HUES6 (cell line): Measurements from ENCODE around the gene HIGD1A.
"Not testable (repeated sequence)": the region's sequence is repeated elsewhere in the genome, so short reads cannot be mapped to it uniquely, and the experiment has no call there.

ENCODE experiments used
- H3K27ac ChIP-seq: 2 replicates; pipeline ENCODE4 v1.7.0; 2013; ENCODE audit warnings: low read depth, mild to moderate bottlenecking, low read length, inconsistent platforms
- H3K27me3 ChIP-seq: 2 replicates; pipeline ENCODE4 v1.6.1; 2013; ENCODE audit warnings: low read length; ENCODE audit not compliant: control insufficient read depth, insufficient read depth
- H3K36me3 ChIP-seq: 2 replicates; pipeline ENCODE4 v1.6.1; 2013; ENCODE audit warnings: low read length; ENCODE audit not compliant: control insufficient read depth, insufficient read depth
- H3K4me1 ChIP-seq: 2 replicates; pipeline ENCODE4 v1.6.1; 2013; ENCODE audit warnings: low read length; ENCODE audit not compliant: control insufficient read depth, insufficient read depth
- H3K4me3 ChIP-seq: 2 replicates; pipeline ENCODE4 v1.5.1; 2013; ENCODE audit warnings: low read depth, low read length
- H3K9ac ChIP-seq: one replicate; pipeline ENCODE4 v1.6.1; 2013; ENCODE audit warnings: mild to moderate bottlenecking, low read length
- H3K9me3 ChIP-seq: 2 replicates; pipeline ENCODE4 v1.6.1; 2013; ENCODE audit warnings: low read depth, low read length; ENCODE audit not compliant: control insufficient read depth, insufficient read depth

The HIGD1A gene

GRCh38 chr3:42827654-42828053 lies 23.4 kb upstream of the HIGD1A start:
- H3K27ac ChIP-seq, result no peak overlapping the region
- H3K4me1 ChIP-seq, result peaks cover 7% of the 10 kb centered on the region
- H3K27me3 ChIP-seq, result no peaks in the 10 kb centered on the region
- H3K9me3 ChIP-seq, result 0 out of 2 replicates have a peak, but pooled peaks cover 4% of the 10 kb centered on the region
- no peaks in the 10 kb centered on the region for H3K36me3 ChIP-seq
- no peak overlapping the region for H3K9ac ChIP-seq
- no peak overlapping the region for H3K4me3 ChIP-seq

- H3K27me3 ChIP-seq, result no peaks in the 10 kb centered on the region
- H3K9me3 ChIP-seq, result 0 out of 2 replicates have a peak, but pooled peaks cover 4% of the 10 kb centered on the region
- no peak overlapping the region for H3K4me3 ChIP-seq
- H3K27ac ChIP-seq, result no peak overlapping the region
- no peak overlapping the region for H3K9ac ChIP-seq
- no peaks in the 10 kb centered on the region for H3K36me3 ChIP-seq
- peaks cover 7% of the 10 kb centered on the region for H3K4me1 ChIP-seq
These were observed 22.7 kb upstream of the HIGD1A start for GRCh38 chr3:42827023-42827422.

- no peak overlapping the region for H3K27ac ChIP-seq
- no peak overlapping the region for H3K9ac ChIP-seq
- no peaks in the 10 kb centered on the region for H3K27me3 ChIP-seq
- H3K4me3 ChIP-seq, result no peak overlapping the region
- no peaks in the 10 kb centered on the region for H3K36me3 ChIP-seq
- 0 out of 2 replicates have a peak, but pooled peaks cover 4% of the 10 kb centered on the region for H3K9me3 ChIP-seq
- H3K4me1 ChIP-seq, result peaks cover 7% of the 10 kb centered on the region
These were observed 21.9 kb upstream of the HIGD1A start for GRCh38 chr3:42826141-42826540.

- no peaks in the 10 kb centered on the region for H3K36me3 ChIP-seq
- H3K4me1 ChIP-seq, result peaks cover 5% of the 10 kb centered on the region
- no peak overlapping the region for H3K9ac ChIP-seq
- H3K9me3 ChIP-seq, result 0 out of 2 replicates have a peak, but pooled peaks cover 4% of the 10 kb centered on the region
- H3K27me3 ChIP-seq, result no peaks in the 10 kb centered on the region
- H3K4me3 ChIP-seq, result no peak overlapping the region
- H3K27ac ChIP-seq, result peak overlapping the region; percentile 0; the same call in 1 of the 2 replicates
These were observed 19.1 kb upstream of the HIGD1A start for GRCh38 chr3:42823351-42823750.

GRCh38 chr3:42822828-42823227 lies 18.5 kb upstream of the HIGD1A start:
- no peak overlapping the region for H3K27ac ChIP-seq
- no peaks in the 10 kb centered on the region for H3K36me3 ChIP-seq
- no peak overlapping the region for H3K9ac ChIP-seq
- H3K9me3 ChIP-seq, result 0 out of 2 replicates have a peak, but pooled peaks cover 4% of the 10 kb centered on the region
- peaks cover 5% of the 10 kb centered on the region for H3K4me1 ChIP-seq
- H3K27me3 ChIP-seq, result no peaks in the 10 kb centered on the region
- no peak overlapping the region for H3K4me3 ChIP-seq

- no peaks in the 10 kb centered on the region for H3K36me3 ChIP-seq
- 0 out of 2 replicates have a peak, but pooled peaks cover 4% of the 10 kb centered on the region for H3K9me3 ChIP-seq
- H3K9ac ChIP-seq, result no peak overlapping the region
- H3K27me3 ChIP-seq, result no peaks in the 10 kb centered on the region
- H3K4me1 ChIP-seq, result peaks cover 5% of the 10 kb centered on the region
- no peak overlapping the region for H3K27ac ChIP-seq
- H3K4me3 ChIP-seq, result no peak overlapping the region
These were observed 16.4 kb upstream of the HIGD1A start for GRCh38 chr3:42820746-42821051.

- Histone ChIP-seq H3K4me3 (no peak overlapping the region), H3K36me3 (no peaks in the 10 kb centered on the region), H3K27ac (no peak overlapping the region), H3K4me1 (peaks cover 5% of the 10 kb centered on the region), H3K9ac (no peak overlapping the region), H3K27me3 (no peaks in the 10 kb centered on the region), H3K9me3 (0 out of 2 replicates have a peak, but pooled peaks cover 2% of the 10 kb centered on the region)
These were observed 15.2 kb upstream of the HIGD1A start for GRCh38 chr3:42819351-42819965.

GRCh38 chr3:42815826-42816225 lies 11.5 kb upstream of the HIGD1A start:
- Histone ChIP-seq H3K27me3 (no peaks in the 10 kb centered on the region), H3K9ac (no peak overlapping the region), H3K4me1 (peaks cover 16% of the 10 kb centered on the region), H3K27ac (no peak overlapping the region), H3K9me3 (no peaks in the 10 kb centered on the region), H3K36me3 (no peaks in the 10 kb centered on the region), H3K4me3 (no peak overlapping the region)

- Histone ChIP-seq H3K9me3 (no peaks in the 10 kb centered on the region), H3K4me3 (no peak overlapping the region), H3K27ac (no peak overlapping the region), H3K9ac (no peak overlapping the region), H3K27me3 (no peaks in the 10 kb centered on the region), H3K36me3 (no peaks in the 10 kb centered on the region), H3K4me1 (peaks cover 16% of the 10 kb centered on the region)
These were observed 10.7 kb upstream of the HIGD1A start for GRCh38 chr3:42814914-42815507.

- peaks cover 10% of the 10 kb centered on the region; the same call in 1 of the 2 replicates for H3K4me1 ChIP-seq
- no peak overlapping the region for H3K4me3 ChIP-seq
- no peaks in the 10 kb centered on the region for H3K27me3 ChIP-seq
- no peaks in the 10 kb centered on the region for H3K9me3 ChIP-seq
- H3K9ac ChIP-seq, result no peak overlapping the region
- no peaks in the 10 kb centered on the region for H3K36me3 ChIP-seq
- no peak overlapping the region for H3K27ac ChIP-seq
These were observed 10.0 kb upstream of the HIGD1A start for GRCh38 chr3:42814246-42814645.

- not testable (repeated sequence) for H3K4me3 ChIP-seq, H3K9ac ChIP-seq, H3K27ac ChIP-seq, H3K36me3 ChIP-seq, H3K27me3 ChIP-seq, H3K9me3 ChIP-seq
- H3K4me1 ChIP-seq, result peaks cover 10% of the 10 kb centered on the region; the same call in 1 of the 2 replicates
These were observed 7.0 kb upstream of the HIGD1A start for GRCh38 chr3:42811118-42811883.
